ENCODE results near the gene KLHL29.

The KLHL29 gene

GRCh38 chr2:23422089-23423061 is 37.4 kb downstream of the KLHL29 start:
- no peak for DNase-seq (ENCODE audit: low read depth, low spot score)

- DNase-seq (ENCODE audit: low read depth, low spot score): no peak
These were observed 38.3 kb downstream of the KLHL29 start for GRCh38 chr2:23423062-23423872.

- no peak for DNase-seq (ENCODE audit: low read depth, low spot score)
These were observed 39.1 kb downstream of the KLHL29 start for GRCh38 chr2:23423873-23424680.

- DNase-seq (ENCODE audit: low read depth, low spot score): no peak
These were observed 40.4 kb downstream of the KLHL29 start for GRCh38 chr2:23425338-23425871.

- DNase-seq (ENCODE audit: low read depth, low spot score): no peak
These were observed 40.9 kb downstream of the KLHL29 start for GRCh38 chr2:23425885-23426262.

GRCh38 chr2:23426263-23426905 is 41.4 kb downstream of the KLHL29 start:
- DNase-seq (ENCODE audit: low read depth, low spot score): no peak

- DNase-seq (ENCODE audit: low read depth, low spot score): no peak
These were observed 42.4 kb downstream of the KLHL29 start for GRCh38 chr2:23427350-23427749.

- DNase-seq (ENCODE audit: low read depth, low spot score): no peak
These were observed 43.0 kb downstream of the KLHL29 start for GRCh38 chr2:23427976-23428375.

- no peak for DNase-seq (ENCODE audit: low read depth, low spot score)
These were observed 44.1 kb downstream of the KLHL29 start for GRCh38 chr2:23429036-23429435.

GRCh38 chr2:23430263-23430662 is 45.3 kb downstream of the KLHL29 start:
- no peak for DNase-seq (ENCODE audit: low read depth, low spot score)

- DNase-seq (ENCODE audit: low read depth, low spot score): no peak
These were observed 47.6 kb downstream of the KLHL29 start for GRCh38 chr2:23432531-23432930.

GRCh38 chr2:23433282-23433681 is 48.3 kb downstream of the KLHL29 start:
- no peak for DNase-seq (ENCODE audit: low read depth, low spot score)

- DNase-seq (ENCODE audit: low read depth, low spot score): no peak
These were observed 49.7 kb downstream of the KLHL29 start for GRCh38 chr2:23434721-23435121.

GRCh38 chr2:23435250-23436035 is 50.5 kb downstream of the KLHL29 start:
- DNase-seq (ENCODE audit: low read depth, low spot score): no peak

- no peak for DNase-seq (ENCODE audit: low read depth, low spot score)
These were observed 51.5 kb downstream of the KLHL29 start for GRCh38 chr2:23436346-23437098.

GRCh38 chr2:23441414-23441813 is 56.4 kb downstream of the KLHL29 start:
- DNase-seq (ENCODE audit: low read depth, low spot score): no peak

GRCh38 chr2:23445450-23445868 is 60.5 kb downstream of the KLHL29 start:
- no peak for DNase-seq (ENCODE audit: low read depth, low spot score)

GRCh38 chr2:23446916-23447315 is 61.9 kb downstream of the KLHL29 start:
- DNase-seq (ENCODE audit: low read depth, low spot score): no peak

GRCh38 chr2:23447405-23447804 is 62.4 kb downstream of the KLHL29 start:
- DNase-seq (ENCODE audit: low read depth, low spot score): no peak
